Neural crest cell (in vitro differentiated cells): ENCODE results near the gene LTBP1. TPM values are rescaled to one million over a fixed set of nuclear protein-coding genes. Genes with fewer than 3 reads are reported as not detected.
"Not testable (repeated sequence)": the region's sequence is repeated elsewhere in the genome, so short reads cannot be mapped to it uniquely, and the experiment has no call there.

ENCODE experiments used
- DNase-seq: peaks from one replicate; pipeline ENCODE4 v3.0.0; 2021; ENCODE audit warnings: low read depth, mixed read lengths, low spot score
- H3K27ac Mint-ChIP-seq: one replicate; pipeline ENCODE4 v1.8.0; 2021; ENCODE audit warnings: mild to moderate bottlenecking, mixed read lengths; ENCODE audit not compliant: unreplicated experiment
- H3K27me3 Mint-ChIP-seq: 2 replicates; pipeline ENCODE4 v1.8.0; 2021; ENCODE audit warnings: low read depth, mild to moderate bottlenecking, mixed read lengths
- H3K36me3 Mint-ChIP-seq: 2 replicates; pipeline ENCODE4 v1.8.0; 2021; ENCODE audit warnings: low read depth, mild to moderate bottlenecking, mixed read lengths
- H3K4me1 Mint-ChIP-seq: 2 replicates; pipeline ENCODE4 v1.8.0; 2021; ENCODE audit warnings: mixed read lengths
- H3K4me3 Mint-ChIP-seq: one replicate; pipeline ENCODE4 v1.8.0; 2021; ENCODE audit warnings: mild to moderate bottlenecking, mixed read lengths
- H3K9me3 Mint-ChIP-seq: 2 replicates; pipeline ENCODE4 v1.8.0; 2021; ENCODE audit warnings: mixed read lengths
- total RNA-seq: library from RNA; stranded (reverse); gene quantifications from 2 replicates; pipeline ENCODE4 v1.2.1, GENCODE V29; 2021
- TF ChIP-seq, protein P1 (sequence below): fragments of 200-600 bp; sonication (generic); conservative IDR thresholded peaks from 2 replicates; pipeline ENCODE4 v1.5.0; 2021; ENCODE audit warnings: antibody characterized with exemption, mild to moderate bottlenecking

The LTBP1 gene
- total RNA-seq, 1 donor from 2014 or later: 30.2 TPM

DNA sequence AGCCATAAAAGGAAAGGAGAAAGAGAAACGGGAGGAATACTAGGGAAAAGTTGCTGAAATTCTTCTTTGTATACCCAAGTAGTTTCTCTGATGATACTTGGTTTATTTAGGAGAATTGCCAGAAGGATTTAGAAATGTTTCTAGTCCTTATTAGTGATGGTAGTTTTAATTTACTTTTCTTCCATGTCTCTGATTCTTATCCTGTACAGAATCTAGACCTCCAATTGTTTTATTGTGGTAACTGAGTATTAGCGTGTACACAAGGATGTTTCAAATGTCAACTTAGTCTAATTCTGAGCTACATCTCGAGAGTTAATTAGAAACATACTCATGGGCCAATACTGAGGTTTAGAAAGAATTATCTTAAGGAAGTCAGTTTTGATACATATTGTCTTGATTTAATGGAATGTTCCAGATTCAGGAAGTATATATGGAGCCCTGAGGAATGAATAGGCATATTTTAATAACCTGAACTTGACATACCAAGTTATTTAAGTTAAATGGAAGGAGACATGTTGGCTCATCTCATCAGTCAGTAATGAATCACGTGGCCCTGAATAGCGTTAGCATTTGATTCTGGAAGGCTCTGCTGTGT lies 219.6 kb downstream of the LTBP1 start:
- TF ChIP-seq, protein P1, sequence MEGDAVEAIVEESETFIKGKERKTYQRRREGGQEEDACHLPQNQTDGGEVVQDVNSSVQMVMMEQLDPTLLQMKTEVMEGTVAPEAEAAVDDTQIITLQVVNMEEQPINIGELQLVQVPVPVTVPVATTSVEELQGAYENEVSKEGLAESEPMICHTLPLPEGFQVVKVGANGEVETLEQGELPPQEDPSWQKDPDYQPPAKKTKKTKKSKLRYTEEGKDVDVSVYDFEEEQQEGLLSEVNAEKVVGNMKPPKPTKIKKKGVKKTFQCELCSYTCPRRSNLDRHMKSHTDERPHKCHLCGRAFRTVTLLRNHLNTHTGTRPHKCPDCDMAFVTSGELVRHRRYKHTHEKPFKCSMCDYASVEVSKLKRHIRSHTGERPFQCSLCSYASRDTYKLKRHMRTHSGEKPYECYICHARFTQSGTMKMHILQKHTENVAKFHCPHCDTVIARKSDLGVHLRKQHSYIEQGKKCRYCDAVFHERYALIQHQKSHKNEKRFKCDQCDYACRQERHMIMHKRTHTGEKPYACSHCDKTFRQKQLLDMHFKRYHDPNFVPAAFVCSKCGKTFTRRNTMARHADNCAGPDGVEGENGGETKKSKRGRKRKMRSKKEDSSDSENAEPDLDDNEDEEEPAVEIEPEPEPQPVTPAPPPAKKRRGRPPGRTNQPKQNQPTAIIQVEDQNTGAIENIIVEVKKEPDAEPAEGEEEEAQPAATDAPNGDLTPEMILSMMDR: no peak
- DNase-seq: no peak
- H3K4me3 Mint-ChIP-seq: no peak overlapping the region
- H3K36me3 Mint-ChIP-seq: no peaks in the 10 kb centered on the region
- no peak overlapping the region for H3K27ac Mint-ChIP-seq
- no peaks in the 10 kb centered on the region for H3K9me3 Mint-ChIP-seq
- peaks cover 12% of the 10 kb centered on the region for H3K4me1 Mint-ChIP-seq
- no peaks in the 10 kb centered on the region for H3K27me3 Mint-ChIP-seq

DNA sequence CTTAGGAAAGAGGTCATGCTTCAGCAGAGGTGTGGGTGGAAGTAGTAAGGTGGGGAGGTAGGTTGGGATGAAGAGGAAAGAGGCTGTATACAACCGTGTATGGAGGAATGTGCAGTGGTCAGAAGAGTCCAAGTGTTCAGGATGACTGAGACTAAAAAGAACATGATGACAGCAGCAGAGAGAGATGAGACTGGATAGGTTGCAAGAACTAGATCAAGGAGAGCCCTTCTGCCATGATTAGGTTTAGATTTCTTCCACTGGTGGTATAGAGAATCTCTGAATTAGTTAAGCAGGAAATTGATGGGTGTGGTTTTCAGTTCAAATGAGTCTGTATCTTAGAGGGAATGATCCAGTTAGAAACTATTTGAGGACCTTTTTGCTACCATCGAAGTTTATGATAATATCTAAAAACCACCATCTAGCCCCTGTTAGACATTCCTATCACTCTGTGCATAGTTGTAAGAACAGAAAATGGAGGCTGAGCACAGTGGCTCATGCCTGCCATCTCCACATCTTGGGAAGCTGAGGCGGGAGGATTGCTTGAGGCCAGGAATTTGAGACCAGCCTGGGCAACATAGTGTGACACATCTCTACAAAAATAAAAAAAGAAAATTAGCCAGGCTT lies 221.0 kb downstream of the LTBP1 start:
- DNase-seq: no peak
- Mint-ChIP-seq H3K9me3 (no peaks in the 10 kb centered on the region), H3K4me1 (peaks cover 12% of the 10 kb centered on the region), H3K27ac (peak overlapping the region; percentile 61), H3K4me3 (no peak overlapping the region), H3K27me3 (no peaks in the 10 kb centered on the region), H3K36me3 (no peaks in the 10 kb centered on the region)
- TF ChIP-seq, protein P1: no peak

DNA sequence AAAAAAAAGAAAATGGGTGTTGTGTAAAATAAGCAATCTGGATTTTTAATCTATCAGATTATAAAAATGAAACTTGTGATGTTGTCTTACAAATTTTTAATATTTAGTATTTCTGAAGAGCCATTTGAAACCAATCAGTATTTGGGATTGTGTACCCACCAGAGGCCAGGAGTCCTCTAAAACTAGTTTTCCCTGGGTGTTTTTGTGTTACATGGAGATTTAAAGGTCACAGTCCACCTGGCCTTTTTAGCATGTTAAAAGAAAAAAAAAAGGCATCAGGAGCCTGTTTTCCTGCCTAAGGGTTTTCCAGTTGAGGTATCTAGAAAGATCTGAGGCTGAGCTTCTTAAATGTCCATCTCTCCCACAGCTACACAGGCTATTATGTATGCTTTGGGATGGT lies 221.7 kb downstream of the LTBP1 start:
- DNase-seq: no peak
- Mint-ChIP-seq H3K4me1 (peaks cover 12% of the 10 kb centered on the region), H3K27me3 (no peaks in the 10 kb centered on the region), H3K36me3 (no peaks in the 10 kb centered on the region), H3K9me3 (no peaks in the 10 kb centered on the region), H3K4me3 (no peak overlapping the region), H3K27ac (no peak overlapping the region)
- TF ChIP-seq, protein P1: no peak

DNA sequence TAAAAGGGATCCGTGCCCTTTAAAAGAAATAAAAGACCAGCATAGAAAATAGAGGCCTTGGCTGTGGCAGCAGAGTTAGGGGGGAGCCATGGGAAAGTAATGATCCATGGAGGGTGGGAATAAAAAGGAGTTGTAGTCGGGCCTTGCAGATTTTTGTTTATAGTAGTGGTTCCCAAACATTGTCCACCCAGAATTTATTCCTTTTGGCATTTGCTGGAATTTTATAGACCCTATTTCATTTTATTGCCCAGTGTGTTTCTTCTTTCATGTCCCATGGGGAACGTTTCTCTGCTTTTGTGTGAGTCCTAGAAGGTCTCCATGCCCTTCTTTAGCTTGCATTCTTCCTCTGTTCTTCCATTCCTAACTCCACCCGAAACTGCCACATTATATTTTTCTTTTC lies 222.2 kb downstream of the LTBP1 start:
- Mint-ChIP-seq H3K27me3 (no peaks in the 10 kb centered on the region), H3K4me1 (peaks cover 12% of the 10 kb centered on the region), H3K4me3 (no peak overlapping the region), H3K36me3 (no peaks in the 10 kb centered on the region), H3K9me3 (no peaks in the 10 kb centered on the region), H3K27ac (no peak overlapping the region)
- DNase-seq: no peak
- TF ChIP-seq, protein P1: no peak

DNA sequence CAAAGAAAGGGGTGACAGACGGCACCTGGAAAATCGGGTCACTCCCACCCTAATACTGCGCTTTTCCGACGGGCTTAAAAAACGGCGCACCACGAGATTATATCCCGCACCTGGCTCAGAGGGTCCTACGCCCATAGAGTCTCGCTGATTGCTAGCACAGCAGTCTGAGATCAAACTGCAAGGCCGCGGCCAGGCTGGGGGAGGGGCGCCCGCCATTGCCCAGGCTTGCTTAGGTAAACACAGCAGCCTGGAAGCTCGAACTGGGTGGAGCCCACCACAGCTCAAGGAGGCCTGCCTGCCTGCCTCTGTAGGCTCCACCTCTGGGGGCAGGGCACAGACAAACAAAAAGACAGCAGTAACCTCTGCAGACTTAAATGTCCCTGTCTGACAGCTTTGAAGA lies 223.5 kb downstream of the LTBP1 start:
- not testable (repeated sequence) for H3K27ac Mint-ChIP-seq, H3K4me3 Mint-ChIP-seq, H3K36me3 Mint-ChIP-seq, H3K27me3 Mint-ChIP-seq, DNase-seq, H3K9me3 Mint-ChIP-seq
- peaks cover 12% of the 10 kb centered on the region for H3K4me1 Mint-ChIP-seq

DNA sequence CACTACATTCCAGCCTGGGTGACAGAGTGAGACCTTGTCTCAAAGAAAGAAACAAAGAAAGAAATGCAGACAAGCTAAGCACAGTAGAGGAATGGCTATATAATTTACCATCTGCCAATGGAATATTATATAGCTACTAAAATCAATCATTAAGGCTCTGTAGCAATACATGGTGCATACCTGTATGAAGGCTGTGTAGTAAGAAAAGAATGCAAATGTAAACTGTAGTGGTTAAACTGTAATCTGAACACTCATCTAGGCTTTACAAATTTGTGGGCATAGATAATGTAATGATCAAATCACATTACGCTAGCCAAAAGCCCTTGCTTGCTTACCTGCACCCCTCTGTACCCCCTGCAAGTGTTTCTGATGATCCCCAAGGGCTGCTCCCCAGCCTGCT lies 230.9 kb downstream of the LTBP1 start:
- Mint-ChIP-seq H3K9me3 (no peaks in the 10 kb centered on the region), H3K36me3 (no peaks in the 10 kb centered on the region), H3K27me3 (no peaks in the 10 kb centered on the region), H3K4me3 (no peak overlapping the region), H3K4me1 (no peaks in the 10 kb centered on the region), H3K27ac (no peak overlapping the region)
- TF ChIP-seq, protein P1: no peak
- DNase-seq: no peak
